ENCODE data around the gene ECI1.

Gene ECI1

GRCh38 chr16:2196162-2196980 lies 55.0 kb downstream of the ECI1 start, which contains the start of gene CASKIN1:
TSS of gene CASKIN1 (minus strand) at chr16:2196605. CDS start at chr16:2196432, 173 bp downstream.
- Histone ChIP-seq H3K27me3 (replicated peaks; ENCODE audit: control insufficient read depth, insufficient read depth, low read length) (peaks cover 2% of the 10 kb centered on the region; the same call in 1 of the 2 replicates), H3K36me3 (ENCODE audit: control insufficient read depth, insufficient read depth, low read length) (no peaks in the 10 kb centered on the region), H3K4me3 (replicated peaks; ENCODE audit: low read depth, low read length) (peak within 1 kb of the TSS; percentile 18)
- TF ChIP-seq CTCF (IDR thresholded peaks at IDR 0.05; ENCODE audit: insufficient read depth, low read length, poor library complexity, severe bottlenecking): no peak
- DNase-seq (ENCODE audit: extremely low read depth, insufficient read length): no peak

- Histone ChIP-seq H3K4me3 (replicated peaks; ENCODE audit: low read depth, low read length) (peak overlapping the region; percentile 18), H3K36me3 (ENCODE audit: control insufficient read depth, insufficient read depth, low read length) (no peaks in the 10 kb centered on the region), H3K27me3 (replicated peaks; ENCODE audit: control insufficient read depth, insufficient read depth, low read length) (peaks cover 2% of the 10 kb centered on the region; the same call in 1 of the 2 replicates)
- DNase-seq (ENCODE audit: extremely low read depth, insufficient read length): no peak
- no peak for TF ChIP-seq CTCF (IDR thresholded peaks at IDR 0.05; ENCODE audit: insufficient read depth, low read length, poor library complexity, severe bottlenecking)
Observed at GRCh38 chr16:2195322-2196161, 55.8 kb downstream of the ECI1 start.

DNA sequence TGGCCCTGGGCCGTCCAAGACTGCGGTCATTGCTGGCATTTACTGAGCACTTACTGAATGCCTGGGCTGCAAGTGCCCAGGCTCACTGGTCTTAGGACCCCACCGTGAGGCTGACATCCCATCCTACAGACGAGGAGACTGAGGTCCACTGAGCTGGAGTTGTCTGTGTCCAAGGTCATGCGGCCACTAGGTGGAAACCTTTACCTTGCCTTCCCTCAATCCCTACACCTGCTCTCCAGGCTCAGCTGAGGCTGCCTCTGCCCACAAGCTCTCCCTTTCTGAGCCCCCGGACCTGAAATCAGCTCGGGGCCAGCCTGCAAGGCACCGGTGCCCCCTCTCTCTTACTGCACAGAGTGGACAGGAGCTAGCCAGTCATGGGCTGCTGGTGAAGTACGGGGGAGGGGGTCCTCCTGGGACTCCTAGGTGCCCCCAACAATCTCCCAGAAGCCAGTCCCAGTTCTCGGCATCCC lies 56.5 kb downstream of the ECI1 start:
- no peak for DNase-seq (ENCODE audit: extremely low read depth, insufficient read length)
- peaks cover 2% of the 10 kb centered on the region; the same call in 1 of the 2 replicates for H3K27me3 ChIP-seq (replicated peaks; ENCODE audit: control insufficient read depth, insufficient read depth, low read length)
- TF ChIP-seq CTCF (IDR thresholded peaks at IDR 0.05; ENCODE audit: insufficient read depth, low read length, poor library complexity, severe bottlenecking): peak; percentile 66
- H3K4me3 ChIP-seq (replicated peaks; ENCODE audit: low read depth, low read length): no peak overlapping the region
- no peaks in the 10 kb centered on the region for H3K36me3 ChIP-seq (ENCODE audit: control insufficient read depth, insufficient read depth, low read length)

DNA sequence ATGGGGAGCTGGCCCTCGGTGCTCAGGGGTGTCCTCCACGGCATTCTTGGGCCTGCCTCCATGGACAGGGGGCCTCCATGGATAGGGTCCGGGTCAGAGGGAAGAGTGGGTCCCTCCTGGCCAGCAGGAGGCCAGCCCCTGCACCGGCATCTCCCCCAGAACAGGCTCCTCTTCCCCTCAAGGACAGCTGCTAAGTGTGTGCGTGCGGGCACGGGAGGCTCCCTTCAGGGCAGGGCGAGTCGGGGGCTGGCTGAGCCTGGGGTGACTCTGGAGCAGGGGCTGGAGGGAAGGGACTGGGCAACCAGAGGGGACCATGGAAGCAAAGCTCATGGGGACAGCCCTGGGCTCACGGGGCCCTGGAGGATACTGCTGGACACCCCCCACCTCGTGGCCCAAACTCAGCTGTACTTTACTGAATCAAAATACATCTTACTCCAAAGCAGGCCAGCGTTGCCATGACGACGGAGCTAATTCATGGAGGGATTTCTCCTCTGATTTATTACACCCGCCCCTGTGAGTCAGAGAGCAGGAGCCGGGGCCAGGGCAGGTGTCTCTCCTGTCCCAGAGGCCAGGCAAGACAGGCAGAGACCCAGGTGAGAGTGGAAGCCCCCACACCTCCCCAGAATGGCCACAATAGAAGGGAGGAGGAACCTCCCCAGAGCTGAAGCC lies 57.1 kb downstream of the ECI1 start:
- Histone ChIP-seq H3K4me3 (replicated peaks; ENCODE audit: low read depth, low read length) (no peak overlapping the region), H3K36me3 (ENCODE audit: control insufficient read depth, insufficient read depth, low read length) (no peaks in the 10 kb centered on the region), H3K27me3 (replicated peaks; ENCODE audit: control insufficient read depth, insufficient read depth, low read length) (peaks cover 2% of the 10 kb centered on the region; the same call in 1 of the 2 replicates)
- TF ChIP-seq CTCF (IDR thresholded peaks at IDR 0.05; ENCODE audit: insufficient read depth, low read length, poor library complexity, severe bottlenecking): no peak
- DNase-seq (ENCODE audit: extremely low read depth, insufficient read length): no peak

- Histone ChIP-seq H3K4me3 (replicated peaks; ENCODE audit: low read depth, low read length) (no peak overlapping the region), H3K36me3 (ENCODE audit: control insufficient read depth, insufficient read depth, low read length) (no peaks in the 10 kb centered on the region), H3K27me3 (replicated peaks; ENCODE audit: control insufficient read depth, insufficient read depth, low read length) (no peaks in the 10 kb centered on the region; the same call in 1 of the 2 replicates)
- TF ChIP-seq CTCF (IDR thresholded peaks at IDR 0.05; ENCODE audit: insufficient read depth, low read length, poor library complexity, severe bottlenecking): no peak
- DNase-seq (ENCODE audit: extremely low read depth, insufficient read length): no peak
Observed at GRCh38 chr16:2191446-2191706, 60.0 kb downstream of the ECI1 start.
